ENCODE measurements around the gene CBFA2T2.

The CBFA2T2 gene

DNA sequence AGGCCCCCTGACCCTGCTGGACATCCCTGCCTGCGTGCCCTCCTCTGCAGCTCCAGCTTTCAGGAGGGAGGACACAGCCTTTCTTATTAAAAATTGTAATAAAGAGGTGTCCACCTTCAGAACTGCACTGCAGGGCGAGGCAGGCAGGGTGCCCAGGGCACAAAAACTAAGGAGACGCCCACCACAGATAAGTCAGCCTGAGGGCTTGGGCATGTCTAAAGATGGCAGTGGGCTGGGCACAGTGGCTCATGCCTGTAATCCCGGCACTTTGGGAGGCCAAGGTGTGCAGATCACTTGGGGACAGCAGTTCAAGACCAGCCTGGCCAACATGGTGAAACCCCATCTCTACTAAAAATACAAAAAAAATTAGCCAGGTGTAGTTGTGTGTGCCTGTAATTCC lies 165.3 kb downstream of the CBFA2T2 start:
- DNase-seq: no peak
- Histone ChIP-seq H3K27me3 (replicated peaks) (no peaks in the 10 kb centered on the region), H3K36me3 (replicated peaks) (no peaks in the 10 kb centered on the region), H3K27ac (no peak overlapping the region), H3K4me3 (ENCODE audit: low read depth, low read length) (no peak overlapping the region)
- in situ Hi-C loops (cut with HindIII; ENCODE audit: low pct_ligation_motif_present, low sequenced_read_pairs): no loop called here
- TF ChIP-seq, protein P1, sequence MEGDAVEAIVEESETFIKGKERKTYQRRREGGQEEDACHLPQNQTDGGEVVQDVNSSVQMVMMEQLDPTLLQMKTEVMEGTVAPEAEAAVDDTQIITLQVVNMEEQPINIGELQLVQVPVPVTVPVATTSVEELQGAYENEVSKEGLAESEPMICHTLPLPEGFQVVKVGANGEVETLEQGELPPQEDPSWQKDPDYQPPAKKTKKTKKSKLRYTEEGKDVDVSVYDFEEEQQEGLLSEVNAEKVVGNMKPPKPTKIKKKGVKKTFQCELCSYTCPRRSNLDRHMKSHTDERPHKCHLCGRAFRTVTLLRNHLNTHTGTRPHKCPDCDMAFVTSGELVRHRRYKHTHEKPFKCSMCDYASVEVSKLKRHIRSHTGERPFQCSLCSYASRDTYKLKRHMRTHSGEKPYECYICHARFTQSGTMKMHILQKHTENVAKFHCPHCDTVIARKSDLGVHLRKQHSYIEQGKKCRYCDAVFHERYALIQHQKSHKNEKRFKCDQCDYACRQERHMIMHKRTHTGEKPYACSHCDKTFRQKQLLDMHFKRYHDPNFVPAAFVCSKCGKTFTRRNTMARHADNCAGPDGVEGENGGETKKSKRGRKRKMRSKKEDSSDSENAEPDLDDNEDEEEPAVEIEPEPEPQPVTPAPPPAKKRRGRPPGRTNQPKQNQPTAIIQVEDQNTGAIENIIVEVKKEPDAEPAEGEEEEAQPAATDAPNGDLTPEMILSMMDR (IDR thresholded peaks at IDR 0.05; ENCODE audit: low read depth, low read length, missing control alignments): no peak

DNA sequence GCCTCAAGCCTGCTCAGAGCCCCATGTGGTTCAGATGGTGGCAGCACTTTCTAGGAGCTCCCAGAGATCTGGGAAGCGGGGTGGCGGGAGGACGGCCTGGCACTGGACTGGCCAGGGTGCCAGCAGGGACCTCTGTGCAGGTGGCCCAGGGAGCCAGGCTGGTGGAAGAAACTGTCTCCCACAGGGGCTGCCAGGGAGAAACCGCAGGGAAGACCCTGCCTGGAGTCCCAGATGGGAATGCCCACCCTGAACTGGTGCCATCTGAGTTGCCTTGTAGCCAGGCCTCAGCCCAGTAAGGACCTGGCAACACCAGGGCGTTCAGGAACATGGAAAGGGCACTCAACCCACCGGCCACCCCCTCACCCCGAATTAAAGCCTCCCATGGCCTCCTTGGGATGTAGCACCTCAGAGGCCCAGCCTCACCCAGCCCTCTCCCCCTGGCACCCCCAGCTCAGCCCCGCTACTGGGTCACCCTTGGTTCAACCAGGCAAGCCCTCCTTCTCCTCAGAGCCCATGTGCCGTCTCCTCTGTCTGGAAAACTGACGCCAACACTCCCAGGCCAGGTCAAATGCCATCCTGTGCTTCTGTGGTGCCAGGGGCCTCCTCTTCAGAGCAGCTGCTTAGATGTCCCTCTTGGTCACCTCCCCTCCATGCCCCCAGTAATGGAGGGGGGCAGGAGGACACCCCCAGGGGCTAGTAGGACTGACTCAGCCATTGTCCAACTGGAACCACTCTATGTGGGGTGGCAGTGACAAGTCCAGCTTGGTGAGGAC lies 166.3 kb downstream of the CBFA2T2 start:
- TF ChIP-seq, protein P1 (IDR thresholded peaks at IDR 0.05; ENCODE audit: low read depth, low read length, missing control alignments): no peak
- no peak overlapping the region for H3K27ac ChIP-seq
- in situ Hi-C loops (cut with HindIII; ENCODE audit: low pct_ligation_motif_present, low sequenced_read_pairs): no loop called here
- no peaks in the 10 kb centered on the region for H3K27me3 ChIP-seq (replicated peaks)
- no peaks in the 10 kb centered on the region for H3K36me3 ChIP-seq (replicated peaks)
- no peak overlapping the region for H3K4me3 ChIP-seq (ENCODE audit: low read depth, low read length)
- DNase-seq: no peak

DNA sequence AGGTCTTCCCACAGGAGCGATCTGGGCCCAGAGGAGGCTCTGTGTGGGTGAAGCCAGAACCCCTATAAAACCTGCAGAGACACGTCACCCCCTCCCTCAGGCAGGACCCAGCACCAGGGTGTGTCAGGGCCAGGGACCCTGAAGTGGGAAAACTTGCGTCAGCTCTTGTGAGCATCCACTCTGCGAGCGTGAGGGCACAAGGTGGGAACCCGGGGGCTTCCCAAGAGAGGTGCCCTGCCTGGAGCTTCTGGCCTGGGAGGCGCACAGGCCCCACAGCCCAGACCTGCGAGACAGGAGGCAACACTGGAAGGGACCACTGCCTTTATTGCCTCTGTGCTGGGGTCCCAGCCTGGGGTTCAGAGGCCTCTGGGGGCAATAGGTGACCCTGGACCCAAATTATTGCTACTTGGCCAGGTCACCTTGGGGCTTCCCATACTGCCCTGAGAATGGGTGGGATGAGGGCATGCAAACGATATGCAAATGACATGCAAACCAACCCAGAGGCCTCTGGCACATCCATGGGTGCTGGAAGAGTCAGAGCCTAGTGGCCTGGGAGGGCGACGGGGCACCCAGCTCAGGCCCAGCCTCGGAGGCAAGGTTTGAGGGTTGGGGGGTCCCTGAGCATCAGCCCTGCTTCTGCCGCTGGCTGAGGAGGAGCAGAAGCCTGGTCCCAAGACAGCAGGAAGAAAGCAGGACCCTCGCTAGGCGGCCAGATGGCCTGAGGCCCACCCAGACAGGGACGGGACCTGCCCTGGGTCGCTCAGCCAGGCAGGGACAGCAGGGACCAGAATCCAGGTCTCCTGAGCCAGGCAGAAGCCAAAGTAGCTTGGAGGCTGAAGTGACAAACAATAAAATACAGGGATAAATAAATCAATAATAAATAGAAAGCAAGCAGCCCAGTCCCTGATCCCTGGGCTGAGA lies 167.1 kb downstream of the CBFA2T2 start:
- Histone ChIP-seq H3K36me3 (replicated peaks) (no peaks in the 10 kb centered on the region), H3K4me3 (ENCODE audit: low read depth, low read length) (no peak overlapping the region), H3K27ac (no peak overlapping the region), H3K27me3 (replicated peaks) (no peaks in the 10 kb centered on the region)
- TF ChIP-seq, protein P1 (IDR thresholded peaks at IDR 0.05; ENCODE audit: low read depth, low read length, missing control alignments): no peak
- in situ Hi-C loops (cut with HindIII; ENCODE audit: low pct_ligation_motif_present, low sequenced_read_pairs): no loop called here
- no peak for DNase-seq

DNA sequence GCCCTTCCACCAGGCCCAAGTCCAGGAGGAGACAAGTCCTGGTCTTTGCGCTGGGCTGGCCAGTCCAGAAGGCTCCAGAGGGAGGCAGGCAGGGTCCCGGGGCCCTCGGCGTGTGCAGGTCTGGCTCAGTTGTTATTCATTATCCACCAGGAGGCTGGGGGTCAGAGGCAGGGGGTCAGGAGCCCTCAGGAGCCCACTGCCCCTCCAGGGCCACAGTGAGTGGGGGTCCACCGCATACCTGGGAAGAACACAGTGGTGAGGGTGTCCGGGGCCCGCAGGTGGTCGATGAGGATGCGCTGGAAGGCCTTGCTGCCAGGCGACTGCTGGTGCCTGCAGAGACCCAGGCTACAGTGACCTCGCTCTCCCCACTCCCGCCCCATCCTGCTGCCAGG lies 167.8 kb downstream of the CBFA2T2 start:
- no peaks in the 10 kb centered on the region for H3K27me3 ChIP-seq (replicated peaks)
- H3K36me3 ChIP-seq (replicated peaks): no peaks in the 10 kb centered on the region
- no peak overlapping the region for H3K27ac ChIP-seq
- H3K4me3 ChIP-seq (ENCODE audit: low read depth, low read length): no peak overlapping the region
- no peak for DNase-seq
- TF ChIP-seq, protein P1 (IDR thresholded peaks at IDR 0.05; ENCODE audit: low read depth, low read length, missing control alignments): no peak
- in situ Hi-C loops (cut with HindIII; ENCODE audit: low pct_ligation_motif_present, low sequenced_read_pairs): no loop called here

DNA sequence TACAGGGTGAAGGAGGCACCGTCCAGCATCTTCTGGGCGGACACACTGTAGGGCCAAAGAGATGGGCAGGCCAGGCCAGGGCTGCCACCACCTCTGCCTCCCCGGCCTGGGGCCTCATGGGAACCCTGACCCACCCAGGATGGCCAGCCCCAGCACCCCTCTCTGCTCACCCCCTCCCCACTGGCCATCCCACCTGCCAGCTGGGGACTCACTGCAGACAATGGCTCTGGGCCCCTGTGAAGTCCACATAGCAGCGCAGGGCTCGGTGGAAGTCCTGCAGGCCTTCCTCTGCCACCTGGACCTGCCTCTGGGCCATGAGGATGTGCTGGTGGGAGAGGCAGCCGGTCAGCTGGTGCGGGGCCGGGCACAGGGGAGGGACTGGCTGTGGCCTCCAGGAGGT lies 168.6 kb downstream of the CBFA2T2 start:
- no peaks in the 10 kb centered on the region for H3K36me3 ChIP-seq (replicated peaks)
- no peak overlapping the region for H3K27ac ChIP-seq
- in situ Hi-C loops (cut with HindIII; ENCODE audit: low pct_ligation_motif_present, low sequenced_read_pairs): no loop called here
- DNase-seq: no peak
- TF ChIP-seq, protein P1 (IDR thresholded peaks at IDR 0.05; ENCODE audit: low read depth, low read length, missing control alignments): no peak
- H3K27me3 ChIP-seq (replicated peaks): no peaks in the 10 kb centered on the region
- H3K4me3 ChIP-seq (ENCODE audit: low read depth, low read length): no peak overlapping the region
